ENCODE measurements around the gene ABCC3. TPM values are rescaled to one million over a fixed set of nuclear protein-coding genes. Genes with fewer than 3 reads are reported as not detected.
A peak's percentile ranks its signal among the peaks of the same experiment; 100 is the strongest.

Gene ABCC3
- total RNA-seq, 1 donor from 2014 or later = 1.2 TPM

DNA sequence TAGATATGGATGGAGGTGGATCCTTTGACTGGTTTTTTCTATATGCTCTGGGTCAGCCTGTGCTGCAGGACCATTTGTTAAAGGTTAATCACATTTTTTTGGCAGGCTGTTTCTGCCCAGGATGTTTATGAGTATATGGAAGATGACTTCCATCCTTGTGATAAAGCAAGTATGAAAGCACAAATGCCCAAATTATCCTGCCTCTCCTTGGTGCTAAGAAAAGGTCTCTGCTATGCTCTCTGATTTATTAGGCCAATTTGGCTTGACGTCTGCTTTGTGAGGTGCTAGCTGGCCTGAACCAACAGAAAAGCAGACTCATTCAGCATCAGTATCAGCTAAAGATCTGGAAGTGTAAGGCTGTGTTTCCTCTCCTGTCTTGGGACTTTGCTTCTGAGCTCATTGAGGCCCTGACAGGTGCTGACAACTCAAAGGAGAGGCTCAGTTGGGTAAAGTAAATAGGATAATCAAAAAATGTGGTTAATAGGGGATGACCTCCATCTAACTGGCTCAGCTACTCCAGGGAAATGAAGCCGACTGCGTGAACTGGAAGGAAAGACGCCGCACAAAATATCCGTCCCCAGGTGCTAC is 57.9 kb downstream of the ABCC3 start:
- Mint-ChIP-seq H3K27me3 (ENCODE audit: low read depth) (no peaks in the 10 kb centered on the region), H3K9me3 (no peaks in the 10 kb centered on the region), H3K27ac (peak overlapping the region; percentile 79), H3K4me3 (no peak overlapping the region), H3K36me3 (peaks cover 23% of the 10 kb centered on the region), H3K4me1 (peaks cover 33% of the 10 kb centered on the region)
- no peak for DNase-seq (ENCODE audit: low spot score in 2 of 2, unreplicated experiment in 2 of 2)
- TF ChIP-seq, protein P1, sequence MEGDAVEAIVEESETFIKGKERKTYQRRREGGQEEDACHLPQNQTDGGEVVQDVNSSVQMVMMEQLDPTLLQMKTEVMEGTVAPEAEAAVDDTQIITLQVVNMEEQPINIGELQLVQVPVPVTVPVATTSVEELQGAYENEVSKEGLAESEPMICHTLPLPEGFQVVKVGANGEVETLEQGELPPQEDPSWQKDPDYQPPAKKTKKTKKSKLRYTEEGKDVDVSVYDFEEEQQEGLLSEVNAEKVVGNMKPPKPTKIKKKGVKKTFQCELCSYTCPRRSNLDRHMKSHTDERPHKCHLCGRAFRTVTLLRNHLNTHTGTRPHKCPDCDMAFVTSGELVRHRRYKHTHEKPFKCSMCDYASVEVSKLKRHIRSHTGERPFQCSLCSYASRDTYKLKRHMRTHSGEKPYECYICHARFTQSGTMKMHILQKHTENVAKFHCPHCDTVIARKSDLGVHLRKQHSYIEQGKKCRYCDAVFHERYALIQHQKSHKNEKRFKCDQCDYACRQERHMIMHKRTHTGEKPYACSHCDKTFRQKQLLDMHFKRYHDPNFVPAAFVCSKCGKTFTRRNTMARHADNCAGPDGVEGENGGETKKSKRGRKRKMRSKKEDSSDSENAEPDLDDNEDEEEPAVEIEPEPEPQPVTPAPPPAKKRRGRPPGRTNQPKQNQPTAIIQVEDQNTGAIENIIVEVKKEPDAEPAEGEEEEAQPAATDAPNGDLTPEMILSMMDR (IDR thresholded peaks at IDR 0.05; ENCODE audit: unreplicated experiment) = no peak

DNA sequence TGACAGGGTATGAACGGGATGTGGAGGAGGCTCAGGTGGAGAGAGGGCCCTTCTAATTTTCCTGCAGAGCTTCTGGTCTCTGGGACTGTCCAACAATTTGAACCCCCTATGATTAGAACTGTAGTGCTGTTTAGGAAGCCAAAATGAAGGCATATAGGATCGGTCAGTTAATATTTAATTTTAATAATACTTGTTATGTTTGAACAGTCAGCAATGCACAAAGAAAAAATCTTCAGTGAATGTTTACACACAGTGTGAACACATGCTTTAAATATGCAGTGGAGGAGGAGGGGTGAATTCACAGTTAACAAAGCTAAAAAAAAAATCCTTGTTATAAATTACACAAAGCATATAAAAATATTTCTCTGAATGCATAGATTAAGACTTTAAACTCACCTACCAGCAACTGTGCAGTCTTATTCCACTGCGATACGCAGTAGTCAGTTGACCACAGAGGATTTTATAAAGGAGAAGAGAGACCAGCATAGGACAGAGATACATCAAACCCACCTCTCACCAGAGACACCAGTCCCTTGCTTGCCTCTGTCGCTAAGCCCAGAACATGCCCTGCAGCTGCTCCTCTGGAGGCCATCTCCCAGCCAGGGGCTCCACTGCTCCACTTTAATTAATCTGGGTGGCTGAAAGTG is 58.5 kb downstream of the ABCC3 start:
- Mint-ChIP-seq H3K27ac (peak overlapping the region; percentile 79), H3K4me3 (no peak overlapping the region), H3K4me1 (peaks cover 33% of the 10 kb centered on the region)

DNA sequence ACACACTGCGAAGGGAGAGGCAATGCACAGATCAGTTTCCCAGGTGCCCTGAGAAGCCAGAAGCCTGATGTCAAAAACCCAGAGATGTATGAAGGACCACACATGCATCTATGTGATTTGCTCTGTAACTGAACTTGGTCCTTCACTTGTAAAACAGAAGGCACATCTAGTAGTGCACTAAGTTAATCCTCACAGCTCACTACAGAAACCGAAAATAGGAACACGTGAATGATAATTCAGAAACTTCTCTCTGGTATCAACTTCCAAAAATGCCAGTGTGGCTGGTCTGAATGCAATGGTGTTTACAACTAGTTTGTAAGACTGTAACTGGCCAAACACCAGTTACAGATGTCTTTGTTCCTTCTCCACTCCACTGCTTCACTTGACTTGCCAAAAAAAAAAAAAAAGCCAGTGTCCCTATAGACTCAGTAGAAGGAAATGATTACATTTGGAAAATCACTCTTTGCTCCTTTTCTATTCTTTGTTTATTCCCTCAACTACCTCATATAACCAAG is 61.7 kb downstream of the ABCC3 start:
- TF ChIP-seq, protein P1 (IDR thresholded peaks at IDR 0.05; ENCODE audit: unreplicated experiment) = no peak
- H3K4me3 Mint-ChIP-seq = no peak overlapping the region
- H3K9me3 Mint-ChIP-seq = no peaks in the 10 kb centered on the region
- H3K36me3 Mint-ChIP-seq = peaks cover 40% of the 10 kb centered on the region
- DNase-seq (ENCODE audit: low spot score in 2 of 2, unreplicated experiment in 2 of 2) = no peak
- H3K27ac Mint-ChIP-seq = no peak overlapping the region
- no peaks in the 10 kb centered on the region for H3K27me3 Mint-ChIP-seq (ENCODE audit: low read depth)
- peaks cover 31% of the 10 kb centered on the region for H3K4me1 Mint-ChIP-seq

More for the DNA sequence above, 58.5 kb downstream of the ABCC3 start:
- H3K36me3 Mint-ChIP-seq = peaks cover 26% of the 10 kb centered on the region
- DNase-seq (ENCODE audit: low spot score in 2 of 2, unreplicated experiment in 2 of 2) = no peak
- H3K27me3 Mint-ChIP-seq (ENCODE audit: low read depth) = no peaks in the 10 kb centered on the region
- TF ChIP-seq, protein P1 (IDR thresholded peaks at IDR 0.05; ENCODE audit: unreplicated experiment) = no peak
- H3K9me3 Mint-ChIP-seq = no peaks in the 10 kb centered on the region

DNA sequence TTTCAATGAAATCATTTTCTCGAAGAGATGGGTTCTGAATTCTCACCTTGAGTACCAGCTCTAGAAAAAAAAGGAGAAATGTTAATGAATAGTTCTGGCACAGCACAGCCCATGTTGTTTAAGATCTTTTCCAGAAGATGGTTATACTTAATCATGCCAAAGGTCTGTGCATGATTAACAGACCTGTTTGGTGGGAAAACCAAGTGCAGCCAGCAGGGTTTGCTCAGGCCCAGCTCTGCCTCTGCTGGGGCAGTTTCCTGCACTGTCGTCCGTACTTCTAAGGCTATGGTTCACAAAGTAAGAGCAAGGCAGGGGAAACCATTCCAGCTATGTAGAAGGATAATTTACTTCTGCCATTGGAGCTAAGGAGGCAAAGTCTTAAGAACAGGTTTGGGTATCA is 62.4 kb downstream of the ABCC3 start:
- Mint-ChIP-seq H3K36me3 (peaks cover 40% of the 10 kb centered on the region), H3K9me3 (no peaks in the 10 kb centered on the region), H3K27me3 (ENCODE audit: low read depth) (no peaks in the 10 kb centered on the region), H3K27ac (no peak overlapping the region), H3K4me3 (no peak overlapping the region), H3K4me1 (peaks cover 27% of the 10 kb centered on the region)
- TF ChIP-seq, protein P1 (IDR thresholded peaks at IDR 0.05; ENCODE audit: unreplicated experiment) = no peak
- no peak for DNase-seq (ENCODE audit: low spot score in 2 of 2, unreplicated experiment in 2 of 2)

DNA sequence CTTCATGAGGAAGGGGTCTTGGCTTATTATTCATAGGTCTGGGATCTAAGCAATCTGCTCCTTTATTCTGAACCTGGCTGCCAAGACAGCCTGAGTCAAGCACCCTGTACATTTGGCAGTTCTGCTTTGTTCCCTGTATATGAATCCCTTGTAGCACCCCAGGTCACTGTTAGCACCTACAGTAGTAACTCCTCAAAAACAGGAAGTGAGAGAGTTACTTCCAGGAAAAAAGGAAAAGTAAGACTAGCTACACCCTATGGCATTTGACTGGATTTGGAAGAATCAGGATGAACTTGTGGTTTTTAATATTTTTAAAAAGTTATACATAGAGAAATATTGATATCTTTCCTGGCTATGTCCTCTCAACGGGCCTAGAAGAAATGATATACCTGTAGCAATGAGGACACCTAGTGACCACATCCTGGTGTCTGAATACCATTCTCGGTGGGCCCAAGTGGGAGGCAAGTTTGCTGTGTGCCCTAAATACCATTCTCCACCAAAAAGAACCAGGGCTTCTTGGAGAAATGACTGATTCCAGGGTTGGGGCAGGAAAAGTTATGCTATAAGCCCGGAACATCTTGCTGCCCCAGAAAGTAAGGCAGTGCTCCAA is 63.1 kb downstream of the ABCC3 start:
- Mint-ChIP-seq H3K4me3 (no peak overlapping the region), H3K27ac (no peak overlapping the region), H3K36me3 (peaks cover 40% of the 10 kb centered on the region), H3K27me3 (ENCODE audit: low read depth) (no peaks in the 10 kb centered on the region), H3K4me1 (peaks cover 20% of the 10 kb centered on the region), H3K9me3 (no peaks in the 10 kb centered on the region)
- no peak for DNase-seq (ENCODE audit: low spot score in 2 of 2, unreplicated experiment in 2 of 2)
- TF ChIP-seq, protein P1 (IDR thresholded peaks at IDR 0.05; ENCODE audit: unreplicated experiment) = no peak

Data from mesothelial cell of epicardium (in vitro differentiated cells).